ES-I3 (cell line): ENCODE measurements around the gene SBNO1.
"Not testable (repeated sequence)": the region's sequence is repeated elsewhere in the genome, so short reads cannot be mapped to it uniquely, and the experiment has no call there.

Experiments
- H3K36me3 ChIP-seq: 2 replicates; pipeline ENCODE4 v1.6.1; 2013; ENCODE audit warnings: mild to moderate bottlenecking, low read length, control low read depth, moderate library complexity; ENCODE audit not compliant: insufficient read depth
- H3K4me1 ChIP-seq: 2 replicates; pipeline ENCODE4 v1.6.1; 2013; ENCODE audit warnings: mild to moderate bottlenecking, control low read depth, low read length; ENCODE audit not compliant: insufficient read depth
- H3K9ac ChIP-seq: 2 replicates; pipeline ENCODE4 v1.6.1; 2013; ENCODE audit warnings: low read depth, mild to moderate bottlenecking, low read length, moderate library complexity
- H3K9me3 ChIP-seq: 2 replicates; pipeline ENCODE4 v1.6.1; 2013; ENCODE audit warnings: mild to moderate bottlenecking, low read length, moderate library complexity; ENCODE audit not compliant: control insufficient read depth, insufficient read depth

SBNO1 gene

DNA sequence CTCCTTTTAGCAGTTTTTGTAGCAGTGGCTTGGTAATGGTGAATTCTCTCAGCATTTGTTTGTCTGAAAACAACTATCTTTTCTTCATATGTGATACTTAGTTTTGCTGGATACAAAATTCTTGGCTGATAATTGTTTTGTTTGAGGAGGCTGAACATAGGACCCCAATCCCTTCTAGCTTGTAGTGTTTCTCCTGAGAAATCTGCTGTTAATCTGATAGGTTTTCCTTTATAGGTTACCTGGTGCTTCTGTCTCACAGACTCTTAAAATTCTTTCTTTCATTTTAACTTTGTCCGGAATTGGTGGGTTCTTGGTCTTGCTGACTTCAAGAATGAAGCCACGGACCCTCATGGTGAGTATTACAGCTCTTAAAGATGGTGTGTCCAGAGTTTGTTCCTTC is 116.5 kb downstream of the SBNO1 start:
- not testable (repeated sequence) for H3K36me3 ChIP-seq, H3K9me3 ChIP-seq, H3K9ac ChIP-seq
- H3K4me1 ChIP-seq = peaks cover 14% of the 10 kb centered on the region

DNA sequence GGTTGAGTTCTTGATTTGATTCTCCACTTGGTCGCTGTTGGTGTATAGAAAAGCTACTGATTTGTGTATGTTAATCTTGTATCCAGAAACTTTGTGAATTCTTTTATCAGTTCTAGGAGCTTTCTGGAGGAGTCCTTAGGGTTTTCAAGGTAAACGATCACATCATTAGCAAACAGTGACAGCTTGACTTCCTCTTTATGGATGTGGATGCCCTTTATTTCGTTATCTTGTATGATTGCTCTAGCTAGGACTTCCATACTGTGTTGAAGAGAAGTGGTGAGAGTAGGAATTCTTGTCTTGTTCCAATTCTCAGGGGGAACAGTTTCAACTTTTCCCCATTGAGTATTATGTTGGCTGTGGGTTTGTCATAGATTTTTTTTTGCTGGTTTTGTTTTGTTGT is 119.0 kb downstream of the SBNO1 start:
- Histone ChIP-seq H3K4me1 (peaks cover 4% of the 10 kb centered on the region), H3K36me3 (no peaks in the 10 kb centered on the region), H3K9me3 (no peaks in the 10 kb centered on the region), H3K9ac (no peak overlapping the region)

DNA sequence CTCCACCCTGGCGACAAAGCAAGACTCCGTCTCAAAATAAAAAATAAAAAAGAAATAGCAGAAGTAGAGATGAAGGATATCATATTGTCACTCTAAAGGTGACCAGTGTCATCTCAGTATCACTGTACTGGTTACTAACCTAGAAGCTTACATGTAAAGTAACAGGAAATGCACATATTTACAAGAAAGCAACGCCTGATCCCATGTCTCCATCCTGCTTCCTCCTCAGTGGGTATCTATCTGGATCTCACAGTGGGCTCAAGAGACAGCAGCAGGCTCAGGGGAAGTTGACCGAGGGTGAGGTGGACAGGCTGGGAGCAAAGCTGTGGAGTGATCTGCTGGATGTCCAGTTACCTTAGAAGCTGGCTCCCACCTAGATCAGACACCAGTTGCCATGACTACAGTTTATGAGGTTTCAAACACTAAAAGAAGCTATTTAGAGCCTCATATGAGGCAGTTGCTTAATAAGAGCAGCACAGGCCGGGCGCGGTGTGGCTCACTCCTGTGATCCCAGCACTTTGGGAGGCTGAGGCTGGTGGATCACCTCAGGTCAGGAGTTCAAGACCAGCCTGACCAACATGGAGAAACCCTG is 120.9 kb downstream of the SBNO1 start:
- Histone ChIP-seq H3K9ac (no peak overlapping the region), H3K9me3 (no peaks in the 10 kb centered on the region), H3K4me1 (no peaks in the 10 kb centered on the region), H3K36me3 (no peaks in the 10 kb centered on the region)

DNA sequence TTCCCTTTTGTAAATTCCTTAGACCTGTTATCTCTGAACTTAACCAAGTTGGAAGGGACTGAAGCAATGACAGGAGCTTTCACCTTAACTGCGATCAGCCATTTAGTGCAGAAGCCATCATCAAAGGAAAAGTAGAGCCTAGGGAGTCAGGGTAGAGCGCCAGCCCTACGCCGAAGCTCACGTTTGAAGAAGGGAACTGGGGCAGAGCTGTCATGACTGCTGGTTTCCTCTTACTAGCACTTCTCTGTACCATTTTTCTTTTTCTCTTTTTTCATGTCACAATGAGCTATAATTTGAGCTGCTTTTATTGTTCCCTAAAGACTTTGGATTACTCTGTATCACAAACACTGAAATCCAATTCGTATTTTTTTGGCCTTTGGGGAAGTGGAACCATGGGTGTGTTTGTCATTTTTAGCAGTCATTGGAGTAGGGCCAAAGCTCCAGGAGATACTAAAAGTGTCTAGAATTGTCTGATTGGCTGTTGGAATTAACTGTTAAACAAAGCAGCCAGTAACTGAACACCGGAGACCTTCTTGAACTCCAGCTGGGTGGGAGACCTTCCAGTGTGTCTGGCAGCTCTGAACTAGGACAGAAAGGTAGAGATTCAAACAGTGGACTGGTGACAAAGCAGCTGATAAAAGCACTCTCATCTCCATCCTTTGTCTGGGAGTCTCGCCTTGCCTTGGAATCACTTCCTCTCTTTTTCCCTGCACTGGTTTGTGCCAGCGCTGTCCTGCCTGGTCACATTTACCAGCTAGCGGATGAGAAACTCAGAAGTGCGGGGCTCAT is 122.3 kb downstream of the SBNO1 start:
- no peaks in the 10 kb centered on the region for H3K9me3 ChIP-seq
- no peak overlapping the region for H3K9ac ChIP-seq
- no peaks in the 10 kb centered on the region; the same call in 1 of the 2 replicates for H3K36me3 ChIP-seq
- no peaks in the 10 kb centered on the region for H3K4me1 ChIP-seq
